GM19468 (cell line): Measurements from ENCODE around the gene ALOX5AP.

ENCODE experiments used
- ATAC-seq: cut with Tn5 transposase; IDR thresholded peaks from one replicate; pipeline ENCODE4 v1.9.1; 2021; ENCODE audit warnings: mild to moderate bottlenecking, moderate library complexity, moderate number of reproducible peaks; ENCODE audit not compliant: unreplicated experiment; ENCODE audit errors: extremely low read depth

Gene ALOX5AP

GRCh38 chr13:30810801-30811200 is 75.5 kb downstream of the ALOX5AP start:
- ATAC-seq, result no peak
